HCT116 (cell line): ENCODE measurements around the gene ZNF568. TPM values are rescaled to one million over a fixed set of nuclear protein-coding genes. Genes with fewer than 3 reads are reported as not detected.

Experiments
- ATAC-seq: fragments of 200-7000 bp; cut with Tn5 transposase; 2 replicates; pipeline ENCODE4 v1.9.1; 2020; ENCODE audit warnings: mild to moderate bottlenecking, moderate library complexity
- BruUV-seq: library from RNA; stranded (reverse); fragments of 400-500 nt; replicated peaks from 2 replicates; lab custom pipeline; 2021; lab: Mats Ljungman, UMichigan
- CTCF ChIA-PET: fragments of 300-600 bp; sonication (Branson Sonifier 250); formaldehyde crosslinking; loops from one replicate; lab custom pipeline; 2021; ENCODE audit warnings: antibody characterized with exemption; lab: Charles Lee
- POLR2A ChIA-PET: fragments of 300-600, 350-600 bp; sonication (Branson Sonifier 250); formaldehyde crosslinking; loops from one replicate; lab custom pipeline; 2021; ENCODE audit warnings: antibody characterized with exemption; lab: Charles Lee
- RAD21 ChIA-PET, 2 experiments: fragments of 300-600 bp; sonication (Branson Sonifier 250); formaldehyde crosslinking; loops; one replicate each; lab custom pipeline; 2023; ENCODE audit warnings: low total read pairs in 2 of 2; ENCODE audit not compliant: uncharacterized antibody in 2 of 2, unreplicated experiment in 2 of 2, low non-redundant PET in 1 of 2; lab: Charles Lee
- DNase-seq: peaks from one replicate; pipeline ENCODE4 v3.0.0-alpha.2; 2010; ENCODE audit warnings: low read depth, low spot score
- H2AFZ ChIP-seq: fragments of 200-600 bp; shearing (Covaris generic), sonication (generic); 2 replicates; pipeline ENCODE4 v1.6.1; 2017; ENCODE audit warnings: low read depth, mixed run types, mixed read lengths, antibody characterized with exemption, low read length; ENCODE audit not compliant: poor library complexity, severe bottlenecking
- H3K27ac ChIP-seq: 2 replicates; pipeline ENCODE4 v1.5.1; 2012; ENCODE audit warnings: low read depth, low read length
- H3K27me3 ChIP-seq: fragments of 200-600 bp; sonication (generic); 2 replicates; pipeline ENCODE4 v1.6.1; 2016; ENCODE audit warnings: mixed run types, low read length, mixed read lengths; ENCODE audit not compliant: insufficient read depth
- H3K36me3 ChIP-seq, 2 experiments: fragments of 200-500 bp in 1 of 2; fragments of 200-600 bp in 1 of 2; sonication (Bioruptor generic) in 1 of 2; sonication (generic) in 1 of 2; 2 replicates each; pipeline versions ENCODE4 v1.5.1 to v1.6.1; 2014 to 2016; ENCODE audit warnings: low read length in 2 of 2, inconsistent platforms in 1 of 2, mixed read lengths in 1 of 2, mixed run types in 1 of 2; ENCODE audit not compliant: insufficient read depth in 2 of 2, control insufficient read depth in 1 of 2
- H3K4me1 ChIP-seq, 2 experiments: fragments of 200-600 bp in 1 of 2; sonication (generic) in 1 of 2; 2 replicates each; pipeline versions ENCODE4 v1.5.1 to v1.6.1; 2012 to 2017; ENCODE audit warnings: low read length in 2 of 2, inconsistent platforms in 1 of 2, mild to moderate bottlenecking in 1 of 2, mixed read lengths in 1 of 2, mixed run types in 1 of 2, moderate library complexity in 1 of 2; ENCODE audit not compliant: insufficient read depth in 2 of 2, control insufficient read depth in 1 of 2
- H3K4me2 ChIP-seq: fragments of 200-600 bp; sonication (generic); 2 replicates; pipeline ENCODE4 v1.6.1; 2017; ENCODE audit warnings: mixed run types, low read length, mixed read lengths
- H3K4me3 ChIP-seq, 2 experiments: fragments of 200-600 bp in 1 of 2; sonication (generic) in 1 of 2; replicated peaks in 1 of 2; 2 replicates each; pipeline ENCODE4 v1.5.1; 2011 to 2016; ENCODE audit warnings: low read length in 2 of 2, control low read depth in 1 of 2, low read depth in 1 of 2, mild to moderate bottlenecking in 1 of 2, mixed read lengths in 1 of 2, mixed run types in 1 of 2
- H3K79me2 ChIP-seq: fragments of 200-600 bp; sonication (generic); 2 replicates; pipeline ENCODE4 v1.6.1; 2017; ENCODE audit warnings: mild to moderate bottlenecking, mixed run types, low read length, moderate library complexity, mixed read lengths; ENCODE audit not compliant: insufficient read depth
- H3K9ac ChIP-seq: fragments of 200-600 bp; sonication (generic); 2 replicates; pipeline ENCODE4 v1.6.1; 2016; ENCODE audit warnings: low read length, mixed read lengths
- H3K9me2 ChIP-seq: fragments of 200-600 bp; sonication (generic), shearing (Covaris generic); 2 replicates; pipeline ENCODE4 v1.6.1; 2017; ENCODE audit warnings: mixed run types, mild to moderate bottlenecking, moderate library complexity; ENCODE audit not compliant: insufficient read depth
- H3K9me3 ChIP-seq, 2 experiments: fragments of 200-500 bp in 1 of 2; fragments of 200-600 bp in 1 of 2; sonication (Bioruptor generic) in 1 of 2; sonication (generic) in 1 of 2; 2 replicates each; pipeline ENCODE4 v1.6.1; 2014 to 2017; ENCODE audit warnings: low read length in 2 of 2, mixed read lengths in 2 of 2, inconsistent platforms in 1 of 2, low read depth in 1 of 2, mild to moderate bottlenecking in 1 of 2, mixed run types in 1 of 2, moderate library complexity in 1 of 2; ENCODE audit not compliant: control insufficient read depth in 1 of 2, insufficient read depth in 1 of 2
- H4K20me1 ChIP-seq: fragments of 200-600 bp; sonication (generic), shearing (Covaris generic); 2 replicates; pipeline ENCODE4 v1.6.1; 2017; ENCODE audit warnings: mixed run types, mild to moderate bottlenecking, moderate library complexity; ENCODE audit not compliant: insufficient read depth
- CBX3 ChIP-seq: IDR thresholded peaks from 2 replicates; pipeline ENCODE4 v1.6.1; 2012; ENCODE audit warnings: low read depth
- CTCF ChIP-seq, 3 experiments: fragments of 200-600 bp in 1 of 3; sonication (generic) in 1 of 3; IDR thresholded peaks in 2 of 3; conservative IDR thresholded peaks in 1 of 3; 2 replicates each; pipeline ENCODE4 v1.5.1; 2012 to 2017; ENCODE audit warnings: low read depth in 2 of 3, low read length in 2 of 3, antibody characterized with exemption in 1 of 3, borderline replicate concordance in 1 of 3, control low read depth in 1 of 3, mild to moderate bottlenecking in 1 of 3, mixed read lengths in 1 of 3, mixed run types in 1 of 3, moderate library complexity in 1 of 3; ENCODE audit not compliant: insufficient read depth in 1 of 3
- EGR1 ChIP-seq: IDR thresholded peaks from 2 replicates; pipeline ENCODE4 v1.6.1; 2012; ENCODE audit warnings: low read depth
- ELF1 ChIP-seq: IDR thresholded peaks from 2 replicates; pipeline ENCODE4 v1.6.1; 2012; ENCODE audit warnings: low read depth, borderline replicate concordance
- EZH2 ChIP-seq: fragments of 200-600 bp; sonication (generic); IDR thresholded peaks from 2 replicates; pipeline ENCODE4 v1.6.1; 2017; ENCODE audit warnings: antibody characterized with exemption, mixed run types
- EZH2phosphoT487 ChIP-seq: fragments of 200-600 bp; IDR thresholded peaks from 2 replicates; pipeline ENCODE4 v1.6.1; 2018; ENCODE audit warnings: antibody characterized with exemption, borderline replicate concordance
- RAD21 ChIP-seq: IDR thresholded peaks from 2 replicates; pipeline ENCODE4 v1.6.1; 2012; ENCODE audit warnings: low read depth, mild to moderate bottlenecking
- SIN3A ChIP-seq: IDR thresholded peaks from 2 replicates; pipeline ENCODE4 v1.6.1; 2012; ENCODE audit warnings: low read depth
- SP1 ChIP-seq: IDR thresholded peaks from 2 replicates; pipeline ENCODE4 v1.6.1; 2012; ENCODE audit warnings: low read depth
- SRF ChIP-seq: IDR thresholded peaks from 2 replicates; pipeline ENCODE4 v1.6.1; 2012; ENCODE audit warnings: low read depth
- YY1 ChIP-seq: IDR thresholded peaks from 2 replicates; pipeline ENCODE4 v1.6.1; 2011; ENCODE audit warnings: low read length, low read depth, moderate library complexity, mild to moderate bottlenecking; ENCODE audit not compliant: insufficient replicate concordance; ENCODE audit errors: extremely low read depth
- ZFX ChIP-seq: fragments of 450-650 bp; IDR thresholded peaks from 2 replicates; pipeline ENCODE4 v1.6.1; 2017
- intact Hi-C: fragments of 100-400 bp; cut with micrococcal nuclease; formaldehyde crosslinking; loops from 2 replicates; pipeline ENCODE4 v1.10.0; 2022
- total RNA-seq: library from RNA; stranded (reverse); gene quantifications from one replicate; pipeline ENCODE4 v1.2.1, GENCODE V29; 2021; ENCODE audit not compliant: unreplicated experiment
- TF ChIP-seq, protein P1 (sequence below): IDR thresholded peaks from 2 replicates; pipeline ENCODE4 v1.6.1; 2012
- TF ChIP-seq, protein P2 (sequence below): IDR thresholded peaks from 2 replicates; pipeline ENCODE4 v1.6.1; 2011; ENCODE audit warnings: mild to moderate bottlenecking, low read length, moderate library complexity; ENCODE audit not compliant: insufficient replicate concordance; ENCODE audit errors: extremely low read depth

Gene ZNF568
- total RNA-seq, 1 experiment from 2014 or later, result not detected

DNA sequence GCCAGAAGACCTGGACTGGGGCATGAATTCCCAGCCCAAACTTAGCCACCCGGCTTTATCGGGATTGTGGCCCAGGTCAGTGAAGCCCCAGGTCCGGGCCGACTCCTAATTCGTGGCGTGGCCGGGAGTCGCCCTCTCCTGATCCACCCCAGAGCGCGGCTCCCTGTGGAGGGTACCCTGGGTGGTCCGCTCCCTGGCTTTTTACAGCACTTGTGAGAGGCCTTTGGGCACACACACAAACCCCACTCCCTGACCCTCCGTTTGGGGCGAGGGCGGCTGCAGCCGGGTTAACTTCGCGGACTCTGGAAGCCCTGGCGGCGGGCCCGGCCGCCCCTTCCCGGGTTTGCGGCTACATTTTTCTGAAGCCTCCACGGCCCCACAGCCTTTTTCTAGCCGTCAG is 56.4 kb downstream of the ZNF568 start:
- no peaks in the 10 kb centered on the region for H3K79me2 ChIP-seq
- BruUV-seq, result no TSS peak
- H3K9ac ChIP-seq, result no peak overlapping the region
- intact Hi-C loops, result no loop called here
- H3K36me3 ChIP-seq, result no peaks in the 10 kb centered on the region
- H3K9me2 ChIP-seq, result no peaks in the 10 kb centered on the region
- H3K4me3 ChIP-seq, result no peak overlapping the region
- H3K27me3 ChIP-seq, result no peaks in the 10 kb centered on the region
- DNase-seq (no peak), ATAC-seq (no peak)
- no peak overlapping the region for H3K4me2 ChIP-seq
- H3K9me3 ChIP-seq, result peaks cover 6 to 10% of the 10 kb centered on the region in 2 experiments; a peak in 2 of 4 replicates
- no peak overlapping the region for H3K27ac ChIP-seq
- TF ChIP-seq ELF1 (no peak), YY1 (no peak), SRF (no peak), SIN3A (no peak), EZH2 (no peak), EZH2phosphoT487 (no peak), CTCF (IDR thresholded peaks at IDR 0.05 in 2 of 3, conservative IDR thresholded peaks at IDR 0.05 in 1 of 3; ENCODE audit: borderline replicate concordance in 1 of 3, insufficient read depth in 1 of 3, low read depth in 2 of 3, low read length in 2 of 3) (no peak), ZFX (no peak), CBX3 (no peak), RAD21 (no peak), SP1 (no peak), EGR1 (no peak)
- TF ChIP-seq, protein P1, sequence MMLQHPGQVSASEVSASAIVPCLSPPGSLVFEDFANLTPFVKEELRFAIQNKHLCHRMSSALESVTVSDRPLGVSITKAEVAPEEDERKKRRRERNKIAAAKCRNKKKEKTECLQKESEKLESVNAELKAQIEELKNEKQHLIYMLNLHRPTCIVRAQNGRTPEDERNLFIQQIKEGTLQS, result no peak
- TF ChIP-seq, protein P2, sequence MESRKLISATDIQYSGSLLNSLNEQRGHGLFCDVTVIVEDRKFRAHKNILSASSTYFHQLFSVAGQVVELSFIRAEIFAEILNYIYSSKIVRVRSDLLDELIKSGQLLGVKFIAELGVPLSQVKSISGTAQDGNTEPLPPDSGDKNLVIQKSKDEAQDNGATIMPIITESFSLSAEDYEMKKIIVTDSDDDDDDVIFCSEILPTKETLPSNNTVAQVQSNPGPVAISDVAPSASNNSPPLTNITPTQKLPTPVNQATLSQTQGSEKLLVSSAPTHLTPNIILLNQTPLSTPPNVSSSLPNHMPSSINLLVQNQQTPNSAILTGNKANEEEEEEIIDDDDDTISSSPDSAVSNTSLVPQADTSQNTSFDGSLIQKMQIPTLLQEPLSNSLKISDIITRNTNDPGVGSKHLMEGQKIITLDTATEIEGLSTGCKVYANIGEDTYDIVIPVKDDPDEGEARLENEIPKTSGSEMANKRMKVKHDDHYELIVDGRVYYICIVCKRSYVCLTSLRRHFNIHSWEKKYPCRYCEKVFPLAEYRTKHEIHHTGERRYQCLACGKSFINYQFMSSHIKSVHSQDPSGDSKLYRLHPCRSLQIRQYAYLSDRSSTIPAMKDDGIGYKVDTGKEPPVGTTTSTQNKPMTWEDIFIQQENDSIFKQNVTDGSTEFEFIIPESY, result no peak
- ChIA-PET RAD21 (no interaction called here), CTCF (no interaction called here), POLR2A (no interaction called here)
- H2AFZ ChIP-seq, result no peak overlapping the region
- no peaks in the 10 kb centered on the region for H4K20me1 ChIP-seq
- no peaks in the 10 kb centered on the region for H3K4me1 ChIP-seq
